Non-pigmented ciliary epithelial cell (primary cell): ENCODE measurements around the gene RARRES2.

Experiments
- DNase-seq: peaks from one replicate; pipeline ENCODE4 v3.0.0-alpha.2; 2010; ENCODE audit warnings: low read depth

The RARRES2 gene

DNA sequence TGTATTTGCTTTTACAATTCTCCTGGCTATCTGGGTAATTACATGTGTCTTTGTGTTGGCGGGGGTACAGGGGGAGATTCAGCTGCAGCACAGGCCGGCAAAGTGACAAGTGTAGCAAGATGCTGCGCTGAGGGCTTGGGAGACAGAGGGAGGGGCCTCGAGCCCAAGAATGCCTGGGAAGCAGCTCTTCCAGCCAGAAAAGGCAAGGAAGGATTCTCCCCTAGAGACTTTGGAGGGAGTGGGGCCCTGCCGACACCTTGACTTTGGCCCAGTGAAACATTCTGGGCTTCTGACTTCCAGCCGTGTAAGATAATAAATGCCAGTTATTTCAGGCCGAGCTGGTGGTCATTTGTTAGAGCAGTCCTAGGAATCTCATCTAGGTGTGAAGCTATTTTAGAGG is 20.0 kb upstream of the RARRES2 start:
- no peak for DNase-seq

DNA sequence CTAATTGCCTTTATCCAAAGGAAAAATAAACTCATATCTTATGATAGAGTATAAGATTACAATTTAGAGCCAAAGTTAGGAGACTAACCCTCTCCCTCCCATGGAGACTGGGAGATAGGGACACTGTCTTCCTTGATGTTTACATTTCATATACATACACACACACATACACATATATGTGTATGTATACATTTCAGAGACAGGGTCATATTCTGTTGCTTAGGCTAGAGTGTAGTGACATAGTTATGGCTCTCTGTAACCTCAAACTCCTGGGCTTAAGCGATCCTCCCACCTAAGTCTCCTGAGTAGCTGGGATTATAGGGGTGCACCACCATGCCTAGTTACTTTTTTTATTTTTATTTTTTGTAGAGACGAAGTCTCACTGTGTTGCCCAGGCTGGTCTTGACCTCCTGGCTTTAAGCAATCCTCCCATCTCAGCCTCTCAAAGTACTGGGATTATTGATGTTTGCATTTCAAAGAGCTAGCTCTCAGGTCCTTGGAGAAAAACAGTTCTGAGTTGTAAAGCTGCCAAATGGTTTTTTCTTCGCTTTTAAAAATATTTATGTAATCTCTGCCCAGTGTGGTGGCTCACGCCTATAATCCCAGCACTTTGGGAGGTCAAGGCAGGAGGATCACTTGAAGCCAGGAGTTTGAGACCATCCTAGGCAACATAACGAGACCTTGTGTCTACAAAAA is 19.1 kb upstream of the RARRES2 start:
- no peak for DNase-seq

DNA sequence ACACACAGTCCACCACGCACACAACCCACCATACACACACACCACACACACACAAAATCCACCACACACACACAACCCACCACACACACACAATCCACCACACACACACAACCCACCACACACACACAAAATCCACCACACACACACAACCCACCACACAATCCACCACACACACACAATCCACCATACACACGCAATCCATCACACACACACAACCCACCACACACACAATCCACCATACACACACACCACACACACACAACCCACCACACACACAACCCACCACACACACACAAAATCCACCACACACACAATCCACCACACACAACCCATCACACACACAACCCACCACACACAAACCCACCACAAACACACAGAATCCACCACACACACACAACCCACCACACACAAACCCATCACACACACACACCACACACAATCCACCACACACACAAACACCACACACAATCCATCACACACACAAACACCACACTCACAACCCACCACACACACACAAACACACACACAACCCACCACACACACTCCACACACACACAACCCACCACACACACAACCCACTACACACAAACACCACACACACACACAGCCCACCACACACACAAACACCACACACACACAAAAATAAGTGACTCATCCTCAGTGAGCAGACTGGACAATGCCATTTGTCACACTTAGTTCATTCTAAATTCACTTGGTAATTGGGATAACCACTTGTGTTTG is 18.4 kb upstream of the RARRES2 start:
- DNase-seq = no peak

DNA sequence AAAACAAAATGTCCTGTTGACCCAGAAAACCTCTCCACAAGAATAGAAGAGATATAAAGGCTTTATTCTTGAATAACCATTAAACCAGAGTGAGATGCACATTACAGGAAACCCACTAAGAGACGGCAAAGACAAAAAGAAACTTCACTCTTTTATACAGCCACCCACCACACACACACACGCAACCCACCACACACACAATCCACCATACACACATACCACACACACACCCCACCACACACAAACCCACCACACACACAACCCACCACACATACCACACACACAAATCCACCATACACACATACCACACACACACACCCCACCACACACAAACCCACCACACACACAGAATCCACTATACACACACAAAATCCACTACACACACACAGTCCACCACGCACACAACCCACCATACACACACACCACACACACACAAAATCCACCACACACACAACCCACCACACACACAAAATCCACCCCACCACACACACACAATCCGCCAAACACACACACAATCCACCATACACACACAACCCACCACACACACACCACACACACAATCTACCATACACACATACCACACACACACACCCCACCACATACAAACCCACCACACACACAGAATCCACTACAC is 17.7 kb upstream of the RARRES2 start:
- DNase-seq = no peak

DNA sequence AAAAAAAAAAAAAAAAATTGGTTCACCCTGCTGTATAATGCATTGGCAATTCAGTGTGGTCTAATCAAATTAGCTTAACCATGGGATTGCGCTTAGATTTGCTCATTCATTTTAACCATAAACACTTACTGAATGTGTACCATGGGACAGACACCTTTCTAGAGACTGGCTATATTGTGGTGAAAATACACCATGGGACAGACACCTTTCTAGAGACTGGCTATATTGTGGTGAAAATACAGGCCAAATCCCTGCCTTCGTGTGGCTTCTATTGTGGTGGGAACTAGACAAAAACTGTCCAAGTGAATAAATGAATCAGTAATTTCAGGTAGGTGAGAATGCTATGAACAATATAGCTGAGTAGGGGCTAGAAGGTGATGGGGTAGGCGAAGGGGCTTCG is 17.0 kb upstream of the RARRES2 start:
- no peak for DNase-seq

DNA sequence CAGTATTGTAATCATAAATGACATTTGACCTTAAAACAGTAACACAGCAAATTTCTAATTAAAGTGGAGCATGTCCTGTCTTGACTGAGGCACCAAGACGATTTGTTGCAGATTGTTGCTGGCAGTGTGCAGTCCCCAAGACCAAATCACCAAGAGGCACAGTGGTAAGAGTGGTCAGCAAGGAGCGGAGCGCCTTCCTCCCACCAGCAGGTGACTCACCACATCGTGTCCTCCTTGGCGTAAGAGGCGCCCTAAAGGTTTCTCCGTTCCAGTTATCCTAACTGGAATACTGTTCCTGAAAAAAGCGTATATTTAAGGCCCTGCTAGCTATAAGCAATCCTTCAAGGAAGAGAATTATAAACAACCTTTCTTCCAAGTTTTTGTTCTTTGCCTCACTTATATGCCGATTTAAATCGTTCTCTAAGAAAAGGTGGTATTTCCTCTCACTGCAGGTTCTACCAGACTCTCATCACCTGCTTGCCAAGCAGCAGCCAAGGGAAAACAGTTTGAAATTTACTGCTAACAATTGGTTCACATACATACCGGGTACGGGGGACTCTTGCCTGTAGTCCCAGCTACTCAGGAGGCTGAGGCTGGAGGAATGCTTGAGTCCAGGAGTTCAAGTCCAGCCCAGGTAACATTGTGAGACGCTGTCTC is 16.5 kb upstream of the RARRES2 start:
- DNase-seq = no peak

DNA sequence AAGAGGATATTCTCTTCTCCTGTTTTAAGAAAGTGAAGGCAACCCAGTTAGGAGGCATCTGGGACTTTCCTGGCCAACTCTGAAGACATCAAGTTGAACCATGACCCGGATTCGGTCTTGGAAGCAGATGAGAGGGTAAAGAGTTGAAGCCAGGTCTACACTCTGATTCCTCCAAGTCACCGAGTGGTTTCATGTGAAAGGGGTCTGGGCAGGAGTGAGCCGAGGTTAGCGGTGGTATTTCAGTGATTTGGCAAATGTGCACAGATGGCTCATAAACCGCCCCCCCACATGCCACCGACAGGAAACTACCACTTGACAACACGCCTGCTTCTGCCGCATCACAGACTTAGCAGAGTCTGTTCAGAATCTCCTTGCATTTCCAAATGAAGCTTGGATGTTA is 15.8 kb upstream of the RARRES2 start:
- DNase-seq = no peak

DNA sequence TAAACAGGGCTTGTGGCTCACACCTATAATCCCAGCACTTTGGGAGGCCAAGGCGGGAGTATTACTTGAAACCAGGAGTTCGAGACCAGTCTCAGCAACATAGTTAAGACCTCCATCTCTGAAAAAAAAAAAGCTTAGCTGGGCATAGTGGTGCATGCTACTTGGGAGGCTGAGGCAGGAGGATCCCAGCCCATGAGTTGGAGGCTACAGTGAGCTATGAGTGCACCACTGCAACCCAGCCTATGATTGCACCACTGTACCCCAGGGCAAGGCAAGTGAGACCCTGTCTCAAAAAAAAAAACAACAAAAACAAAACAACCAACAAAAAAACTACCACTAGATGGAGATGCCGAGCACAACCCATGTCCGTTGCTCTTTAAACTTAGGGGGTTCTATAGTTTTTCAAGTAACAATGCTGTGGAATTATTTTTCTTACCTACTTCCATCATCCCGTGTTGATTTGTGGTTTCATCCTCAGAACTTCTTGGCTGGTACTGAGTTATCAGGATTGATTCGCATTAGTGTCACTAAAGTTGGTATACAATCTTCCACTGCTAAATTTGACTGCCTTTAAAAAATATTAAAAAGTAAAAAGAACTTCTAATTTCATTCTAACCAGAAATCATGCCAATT is 15.0 kb upstream of the RARRES2 start:
- no peak for DNase-seq

DNA sequence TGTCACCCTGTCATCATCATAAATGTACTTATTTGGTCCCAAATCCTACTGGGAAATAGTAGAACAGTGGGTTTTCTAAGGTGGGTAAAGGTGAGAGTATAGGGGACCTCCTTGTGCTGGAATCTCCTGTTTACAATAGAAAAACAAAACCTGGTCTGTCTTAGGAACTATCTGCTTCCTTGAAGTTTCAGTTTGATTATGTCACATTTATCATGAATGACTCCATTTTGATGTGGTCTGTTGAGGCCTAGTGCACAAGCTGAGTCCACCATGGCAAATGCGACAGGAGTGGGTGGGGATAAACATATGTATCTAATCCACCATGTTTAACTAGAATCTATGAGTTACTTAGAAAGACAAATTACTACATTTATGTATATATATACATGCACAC is 14.2 kb upstream of the RARRES2 start:
- DNase-seq = no peak

DNA sequence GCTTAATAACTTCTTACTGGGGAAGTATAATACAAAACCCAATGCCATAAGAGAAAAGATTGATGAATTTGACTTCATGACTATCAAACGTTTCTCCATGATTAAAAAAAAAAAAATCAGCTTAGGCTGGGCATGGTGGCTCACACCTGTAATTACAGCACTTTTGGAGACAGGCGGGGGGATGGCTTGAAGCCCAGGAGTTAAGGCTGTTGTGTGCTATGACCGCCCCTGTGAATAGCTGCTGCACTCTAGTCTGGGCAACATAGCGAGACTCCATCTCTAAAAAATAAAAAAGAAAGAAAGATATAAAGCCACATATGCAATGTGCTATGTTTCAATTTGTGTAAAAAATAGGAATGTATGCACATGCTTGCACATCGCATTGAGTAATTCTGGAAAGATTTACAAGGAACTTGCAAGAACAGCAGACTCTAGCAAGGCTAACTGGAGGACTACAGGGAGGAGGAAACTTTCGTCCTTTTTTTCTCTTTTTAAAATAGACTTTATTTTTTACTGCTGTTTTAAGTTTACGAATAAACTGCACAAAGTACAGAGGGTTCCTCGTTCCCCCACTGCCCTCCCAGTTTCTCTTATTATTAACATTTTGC is 10.3 kb upstream of the RARRES2 start:
- no peak for DNase-seq

DNA sequence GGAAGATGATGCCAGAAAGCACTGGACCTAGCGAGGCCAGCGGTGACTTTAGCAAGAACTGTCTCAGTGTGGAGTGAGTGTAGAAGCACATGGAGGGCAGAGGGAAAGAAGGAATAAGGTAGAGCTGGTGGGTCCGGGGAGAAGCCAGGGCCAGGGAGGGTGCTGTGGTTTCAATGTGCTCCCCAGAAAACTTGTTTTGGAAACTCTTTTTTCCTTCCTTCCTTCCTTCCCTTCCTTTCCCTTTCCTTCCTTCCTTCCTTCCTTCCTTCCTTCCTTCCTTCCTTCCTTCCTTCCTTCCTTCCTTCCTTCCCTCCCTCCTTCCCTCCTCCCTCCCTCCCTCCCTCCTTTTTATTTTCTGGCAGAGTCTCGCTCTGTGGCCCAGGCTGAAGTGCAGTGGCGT is 5.5 kb upstream of the RARRES2 start:
- DNase-seq = no peak

DNA sequence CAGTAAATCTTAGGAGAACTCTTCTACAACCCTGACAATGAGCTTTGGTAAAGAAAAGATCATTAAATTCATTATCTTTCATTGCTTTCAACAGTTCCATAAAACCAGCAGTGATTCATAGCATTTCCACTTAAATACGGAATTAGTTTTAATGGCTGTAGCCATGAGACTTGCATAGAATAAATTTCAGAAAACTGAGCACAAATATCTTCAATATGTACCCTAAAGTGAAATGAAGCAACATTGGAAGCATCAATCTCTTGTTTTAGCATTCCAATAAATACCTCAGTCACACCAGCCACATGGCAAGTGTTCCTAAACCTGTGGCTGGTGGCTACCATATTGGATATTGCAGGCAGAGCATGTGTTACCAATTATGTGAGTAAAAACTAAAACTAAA is 3.6 kb upstream of the RARRES2 start:
- DNase-seq = no peak

DNA sequence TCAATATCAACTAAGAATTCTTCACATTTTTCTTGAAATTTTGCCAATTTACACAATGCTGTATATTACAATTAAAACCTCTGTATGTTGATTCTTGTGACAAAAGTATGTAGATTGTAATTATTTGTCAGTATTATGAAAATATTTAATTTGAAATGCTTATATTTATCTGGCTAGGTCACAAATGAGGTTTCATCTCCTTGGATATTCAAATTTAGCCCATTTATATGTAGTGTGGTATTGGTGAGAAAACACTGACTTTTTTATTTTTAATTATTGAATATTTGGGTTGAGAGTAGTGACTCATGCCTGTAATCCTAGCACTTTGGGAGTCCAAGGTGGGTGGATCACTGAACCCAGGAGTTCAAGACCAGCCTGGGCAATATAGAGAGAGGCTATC is 2.9 kb upstream of the RARRES2 start:
- no peak for DNase-seq

DNA sequence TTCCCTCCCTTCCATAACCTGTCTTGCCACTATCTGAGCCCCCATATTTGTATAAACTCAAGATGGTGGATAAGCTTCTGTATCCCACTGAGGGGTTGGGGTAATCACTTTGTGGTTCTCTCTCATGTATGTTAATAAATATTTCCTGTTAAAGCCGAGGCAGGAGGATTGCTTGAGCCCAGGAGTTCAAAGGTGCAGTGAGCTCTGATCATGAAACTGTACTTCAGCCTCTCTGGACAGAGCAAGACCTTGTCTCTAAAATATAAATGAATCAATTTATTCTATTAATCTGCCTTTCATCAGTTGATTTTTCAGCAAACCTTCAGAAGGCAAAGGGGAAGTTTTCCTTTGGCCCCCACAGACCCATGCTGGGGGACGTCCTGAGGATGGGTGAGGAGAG is 1.8 kb upstream of the RARRES2 start:
- DNase-seq = no peak

DNA sequence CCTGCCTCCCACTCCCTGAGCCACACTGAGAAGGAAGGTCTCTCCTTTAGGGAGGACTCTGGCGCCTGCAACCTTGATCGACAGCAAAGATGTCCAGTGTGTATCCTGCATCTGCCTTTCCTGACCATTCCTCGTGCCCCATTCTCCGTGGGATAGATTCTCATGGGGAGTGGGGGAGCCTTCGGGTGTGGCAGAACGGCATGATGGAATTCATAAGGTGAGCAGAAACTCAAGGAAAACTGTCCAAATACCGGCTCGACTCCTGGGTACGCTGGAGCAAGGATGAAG is 636 bp upstream of the RARRES2 start:
- DNase-seq = no peak

DNA sequence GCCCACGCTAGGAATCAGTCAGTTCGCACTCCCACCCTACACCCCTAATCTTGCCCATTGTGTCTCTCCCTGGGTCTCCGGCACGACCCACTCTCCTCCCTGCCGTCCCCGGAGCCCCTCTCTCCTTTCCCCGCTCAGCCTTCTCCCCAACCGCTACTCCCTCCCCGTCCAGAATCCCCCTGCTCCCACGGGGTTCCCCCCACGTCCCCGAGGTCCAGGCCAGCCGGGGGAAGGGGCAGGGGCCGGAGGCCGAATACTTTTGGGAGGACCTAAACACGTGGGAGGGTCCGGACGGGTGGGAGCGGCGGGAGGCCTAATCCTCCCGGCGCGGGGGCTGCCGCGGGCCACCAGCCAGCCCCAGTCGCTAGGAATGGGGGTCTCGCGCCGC is 560 bp downstream of the RARRES2 start:
- DNase-seq = no peak

DNA sequence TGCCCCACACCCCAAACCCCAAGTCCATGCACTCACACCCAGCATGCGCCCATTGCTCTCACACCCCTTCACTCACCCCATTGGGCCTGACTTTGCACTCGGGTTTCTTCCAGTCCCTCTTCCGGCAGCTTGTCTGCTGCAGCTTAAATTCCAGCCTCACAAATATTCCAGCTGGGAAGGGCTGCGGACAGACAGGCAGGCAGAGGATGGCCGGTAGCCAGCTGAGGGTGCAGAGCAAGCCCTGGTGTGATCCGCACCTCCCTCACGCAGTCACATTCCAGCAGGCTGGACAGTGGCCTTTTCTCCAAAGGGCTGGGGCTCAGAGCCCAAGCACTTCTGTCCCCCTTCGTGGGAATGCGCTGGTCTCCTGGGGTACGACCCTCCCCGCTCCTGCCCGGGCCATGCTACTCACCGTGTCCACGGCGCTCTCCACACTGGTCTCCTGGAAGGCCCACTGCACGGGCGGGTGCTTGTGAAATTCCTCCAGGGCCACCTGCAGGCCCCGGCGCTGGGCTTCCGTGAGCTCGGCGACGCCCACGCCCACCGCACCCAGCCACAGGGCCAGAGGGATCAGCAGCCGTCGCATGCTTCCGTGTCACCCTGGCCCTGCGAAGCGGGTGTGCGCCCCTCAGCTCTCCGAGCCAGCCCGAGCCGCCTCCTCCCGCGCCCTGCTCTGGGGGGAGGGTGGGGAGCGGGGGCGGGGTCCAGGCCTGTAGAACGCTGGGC is 1.2 kb downstream of the RARRES2 start:
- no peak for DNase-seq

DNA sequence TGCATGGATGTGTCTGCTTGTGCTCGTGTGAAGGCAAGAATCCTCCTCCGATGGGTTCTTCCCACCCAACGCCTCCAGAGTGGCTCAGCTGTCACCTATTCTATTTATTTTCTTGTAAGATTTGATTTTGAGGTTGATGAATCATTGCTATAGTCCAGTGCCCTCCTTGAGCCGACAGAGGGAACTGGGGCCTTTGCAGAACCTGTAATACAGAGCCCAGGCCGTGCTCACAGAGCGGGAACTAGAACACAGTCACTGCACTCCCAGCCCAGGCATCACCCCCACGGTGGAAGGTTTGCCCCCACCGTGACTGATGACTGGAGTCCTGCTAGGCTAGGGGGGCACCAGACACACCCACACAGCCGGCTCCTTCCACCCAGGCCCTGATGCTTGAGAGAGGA is 2.0 kb downstream of the RARRES2 start:
- DNase-seq = no peak

DNA sequence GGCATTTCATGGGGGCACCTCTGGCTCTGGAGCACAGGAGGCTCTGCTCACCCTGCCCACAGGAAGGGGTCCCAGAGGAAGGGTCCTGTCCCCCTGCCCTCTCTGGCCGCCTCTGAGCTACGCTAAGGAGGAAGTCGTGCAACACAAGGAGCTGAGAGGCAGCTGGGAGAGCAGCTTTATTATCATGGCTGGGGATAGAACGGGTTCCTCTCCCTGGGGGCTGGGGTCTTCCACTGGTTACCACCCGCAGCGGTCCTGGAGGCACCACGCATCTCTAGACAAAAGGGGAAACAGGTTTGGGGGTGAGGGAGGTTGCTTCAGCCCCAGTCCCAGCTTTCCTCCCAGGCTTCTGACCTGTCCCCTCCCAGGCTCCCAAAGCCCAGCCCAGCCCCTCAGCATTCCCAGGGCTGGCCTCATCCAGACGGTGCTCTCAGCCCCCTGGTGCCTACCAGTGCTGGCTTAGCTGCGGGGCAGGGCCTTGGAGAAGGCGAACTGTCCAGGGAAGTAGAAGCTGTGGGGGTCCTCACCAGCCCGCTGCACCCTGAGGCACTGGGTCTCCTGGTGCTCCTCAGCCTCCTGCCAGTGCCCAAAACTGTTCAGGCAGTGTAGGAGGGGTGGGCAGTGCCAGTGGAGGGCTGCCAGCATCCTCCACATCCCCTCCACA is 3.1 kb downstream of the RARRES2 start:
- no peak for DNase-seq

DNA sequence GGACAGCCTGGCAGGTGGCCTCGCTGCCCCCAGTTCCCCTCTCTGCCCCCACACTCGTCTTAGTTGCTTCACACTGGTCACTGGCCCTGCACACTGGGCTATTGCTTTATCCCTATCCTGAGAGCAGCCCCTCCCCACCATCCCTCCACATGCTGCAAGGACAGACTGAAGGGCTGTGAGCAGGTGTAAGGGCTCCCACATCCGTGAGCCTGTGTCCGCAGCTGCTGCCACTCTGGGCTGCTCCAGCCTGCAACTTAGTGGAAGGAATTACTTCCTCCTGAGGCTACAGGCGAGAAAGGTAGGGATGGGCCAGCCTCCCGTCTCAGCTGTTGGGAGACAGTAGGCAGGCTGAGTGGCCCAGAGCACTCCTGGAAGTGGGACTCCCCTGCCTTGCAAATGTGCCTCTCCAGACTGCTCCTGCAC is 3.8 kb downstream of the RARRES2 start:
- no peak for DNase-seq

DNA sequence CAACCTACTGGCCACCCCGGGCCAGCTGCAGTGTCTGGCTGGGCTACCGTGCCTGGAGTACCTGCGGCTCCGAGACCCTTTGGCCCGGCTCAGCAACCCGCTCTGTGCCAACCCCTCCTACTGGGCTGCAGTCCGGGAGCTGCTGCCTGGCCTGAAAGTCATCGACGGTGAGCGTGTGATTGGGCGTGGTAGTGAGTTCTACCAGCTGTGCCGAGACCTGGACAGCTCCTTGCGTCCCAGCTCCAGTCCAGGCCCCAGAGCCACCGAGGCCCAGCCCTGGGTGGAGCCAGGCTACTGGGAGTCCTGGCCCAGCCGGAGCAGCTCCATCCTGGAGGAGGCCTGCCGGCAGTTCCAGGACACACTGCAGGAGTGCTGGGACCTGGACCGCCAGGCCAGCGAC is 4.2 kb downstream of the RARRES2 start:
- no peak for DNase-seq
